GM12875 (cell line): ENCODE data around the gene LNPEP.
"Not testable (repeated sequence)": the region's sequence is repeated elsewhere in the genome, so short reads cannot be mapped to it uniquely, and the experiment has no call there.

Experiments
- H3K4me3 ChIP-seq: one replicate; pipeline ENCODE4 v1.5.1; 2011; ENCODE audit warnings: low read depth, low read length, control low read depth
- TF ChIP-seq, protein P1 (sequence below): IDR thresholded peaks from 2 replicates; pipeline ENCODE4 v1.5.1; 2011; ENCODE audit warnings: low read depth, mild to moderate bottlenecking, control low read depth, inconsistent platforms, low read length, moderate library complexity, borderline replicate concordance; ENCODE audit not compliant: insufficient read depth

Gene LNPEP

GRCh38 chr5:97076098-97076497 is 140.2 kb downstream of the LNPEP start:
- TF ChIP-seq, protein P1, sequence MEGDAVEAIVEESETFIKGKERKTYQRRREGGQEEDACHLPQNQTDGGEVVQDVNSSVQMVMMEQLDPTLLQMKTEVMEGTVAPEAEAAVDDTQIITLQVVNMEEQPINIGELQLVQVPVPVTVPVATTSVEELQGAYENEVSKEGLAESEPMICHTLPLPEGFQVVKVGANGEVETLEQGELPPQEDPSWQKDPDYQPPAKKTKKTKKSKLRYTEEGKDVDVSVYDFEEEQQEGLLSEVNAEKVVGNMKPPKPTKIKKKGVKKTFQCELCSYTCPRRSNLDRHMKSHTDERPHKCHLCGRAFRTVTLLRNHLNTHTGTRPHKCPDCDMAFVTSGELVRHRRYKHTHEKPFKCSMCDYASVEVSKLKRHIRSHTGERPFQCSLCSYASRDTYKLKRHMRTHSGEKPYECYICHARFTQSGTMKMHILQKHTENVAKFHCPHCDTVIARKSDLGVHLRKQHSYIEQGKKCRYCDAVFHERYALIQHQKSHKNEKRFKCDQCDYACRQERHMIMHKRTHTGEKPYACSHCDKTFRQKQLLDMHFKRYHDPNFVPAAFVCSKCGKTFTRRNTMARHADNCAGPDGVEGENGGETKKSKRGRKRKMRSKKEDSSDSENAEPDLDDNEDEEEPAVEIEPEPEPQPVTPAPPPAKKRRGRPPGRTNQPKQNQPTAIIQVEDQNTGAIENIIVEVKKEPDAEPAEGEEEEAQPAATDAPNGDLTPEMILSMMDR: no peak
- H3K4me3 ChIP-seq: no peak overlapping the region

DNA sequence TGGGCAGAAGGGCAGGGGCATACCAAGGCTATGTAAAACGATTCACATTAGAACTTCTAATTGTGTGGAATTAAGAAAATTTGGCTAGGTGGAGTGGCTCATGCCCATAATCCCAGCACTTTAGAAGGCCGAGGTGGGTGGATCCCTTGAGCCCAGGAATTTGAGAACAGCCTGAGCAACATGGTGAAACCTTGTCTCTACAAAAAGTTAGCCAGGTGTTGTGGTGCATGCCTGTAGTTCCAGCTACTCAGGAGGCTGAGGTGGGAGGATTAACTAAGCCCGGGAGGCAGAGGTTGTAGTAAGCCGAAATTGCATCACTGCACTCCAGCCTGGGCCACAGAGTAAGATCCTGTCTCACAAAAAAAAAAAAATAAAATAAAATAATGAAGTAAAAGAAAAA is 141.4 kb downstream of the LNPEP start:
- TF ChIP-seq, protein P1: no peak
- H3K4me3 ChIP-seq: no peak overlapping the region

DNA sequence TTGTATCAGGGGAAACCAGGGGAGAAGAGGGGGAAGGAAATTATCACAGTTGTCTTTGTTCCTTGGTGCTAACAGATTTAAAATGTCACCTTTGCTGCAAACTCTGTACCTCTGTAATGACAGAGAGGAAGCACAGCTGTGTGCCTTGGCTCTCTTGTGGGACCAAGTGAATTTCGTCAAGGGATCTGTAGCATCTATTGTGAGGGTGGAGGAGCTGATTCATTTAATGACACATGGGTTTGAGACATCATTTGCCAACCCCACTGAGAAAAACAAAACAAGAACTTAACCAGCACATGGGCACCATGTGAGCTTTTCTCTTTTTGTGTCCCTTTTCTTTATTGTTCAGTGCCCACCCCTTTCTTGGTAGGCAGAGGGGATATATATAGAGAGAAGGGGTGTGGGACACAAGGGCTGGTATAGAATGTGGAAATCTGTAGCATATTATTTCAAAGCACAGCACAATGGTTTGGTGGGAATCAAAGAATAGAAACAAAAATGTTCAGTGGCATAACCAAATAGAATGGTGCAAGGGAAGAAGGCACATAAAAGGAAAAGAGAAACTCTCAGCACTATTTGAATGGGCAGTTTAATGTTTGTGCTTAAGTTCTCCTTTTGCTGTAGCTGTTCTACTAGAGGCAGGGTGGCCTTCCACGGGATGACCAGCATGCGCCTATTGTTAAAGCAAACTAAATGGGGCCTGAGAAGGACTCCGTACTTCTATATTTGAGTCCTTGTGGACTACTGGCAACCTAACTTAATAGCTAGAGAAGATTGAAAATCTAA is 143.3 kb downstream of the LNPEP start:
- TF ChIP-seq, protein P1: no peak

GRCh38 chr5:97084782-97085458 is 149.0 kb downstream of the LNPEP start:
- not testable (repeated sequence) for H3K4me3 ChIP-seq

More for the DNA sequence above, 143.3 kb downstream of the LNPEP start:
- no peak overlapping the region for H3K4me3 ChIP-seq

DNA sequence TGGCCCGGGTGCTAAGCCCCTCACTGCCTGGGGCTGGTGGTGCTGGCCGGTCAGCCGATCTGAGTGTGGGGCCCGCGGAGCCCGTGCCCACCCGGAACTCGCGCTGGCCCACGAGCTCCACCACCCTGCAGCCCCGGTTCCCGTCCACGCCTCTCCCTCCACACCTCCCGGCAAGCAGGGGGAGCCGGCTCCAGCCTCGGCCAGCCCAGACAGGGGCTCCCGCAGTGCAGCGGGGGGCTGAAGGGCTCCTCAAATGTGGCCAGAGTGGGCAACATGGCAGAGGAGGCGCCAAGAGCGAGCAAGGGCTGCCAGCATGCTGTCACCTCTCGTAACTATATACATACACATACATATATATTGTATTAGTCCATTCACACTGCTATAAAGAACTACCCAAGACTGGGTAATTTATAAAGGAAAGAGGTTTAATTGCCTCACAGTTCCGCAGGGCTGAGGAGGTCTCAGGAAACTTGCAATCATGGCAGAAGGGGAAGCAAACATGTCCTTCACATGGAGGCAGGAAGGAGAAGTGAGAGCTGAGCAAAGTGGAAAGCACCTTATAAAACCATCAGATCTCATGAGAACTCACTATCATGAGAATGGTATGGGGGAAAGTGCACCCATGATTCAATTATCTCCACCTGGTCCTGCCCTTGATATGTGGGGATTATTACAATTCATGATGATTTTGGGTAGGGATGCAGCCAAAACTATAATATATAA is 149.7 kb downstream of the LNPEP start:
- no peak overlapping the region for H3K4me3 ChIP-seq
- TF ChIP-seq, protein P1: no peak
